ENCODE data around the gene PLCB1. TPM values are rescaled to one million over a fixed set of nuclear protein-coding genes. Genes with fewer than 3 reads are reported as not detected.

Gene PLCB1
- total RNA-seq, 1 donor from 2014 or later: 10.7 TPM

DNA sequence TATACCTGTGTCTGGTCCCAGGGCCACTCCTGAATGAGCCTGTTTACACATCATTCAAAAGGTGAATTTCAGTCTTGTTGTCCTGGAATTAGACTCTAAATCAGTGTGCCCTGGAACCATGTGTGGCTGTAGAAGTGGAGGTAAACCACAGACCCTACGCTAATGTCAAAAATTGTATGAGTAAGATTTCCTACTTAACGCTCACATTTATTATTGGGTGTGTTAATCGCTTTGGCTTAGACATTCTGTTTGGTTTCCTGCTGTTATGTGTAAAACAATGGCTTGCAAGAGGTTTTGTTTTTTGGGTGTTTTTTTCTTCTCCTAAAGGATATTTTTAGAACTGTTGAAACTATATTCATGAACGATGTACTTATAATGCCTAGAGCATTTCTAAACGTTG, 19.3 kb downstream of the PLCB1 start:
- Histone ChIP-seq H3K4me2 (ENCODE audit: low read length) (peak overlapping the region; percentile 27), H3K27ac (ENCODE audit: low read depth, low read length) (no peak overlapping the region), H3K4me3 (ENCODE audit: insufficient read depth, low read depth, low read length) (no peak overlapping the region), H3K27me3 (ENCODE audit: insufficient read depth, low read length) (peaks cover 6% of the 10 kb centered on the region), H3K9me3 (ENCODE audit: insufficient read depth, low read depth, low read length) (no peaks in the 10 kb centered on the region), H3K36me3 (ENCODE audit: insufficient read depth, low read length) (no peaks in the 10 kb centered on the region), H2AFZ (ENCODE audit: low read depth, low read length) (no peak overlapping the region), H4K20me1 (ENCODE audit: insufficient read depth, low read length) (no peaks in the 10 kb centered on the region), H3K9ac (ENCODE audit: low read length) (no peak overlapping the region), H3K79me2 (ENCODE audit: insufficient read depth, low read length) (no peaks in the 10 kb centered on the region), H3K4me1 (ENCODE audit: insufficient read depth, low read length) (peaks cover 26% of the 10 kb centered on the region)
- Mint-ChIP-seq H3K27me3 (ENCODE audit: low read depth, unreplicated experiment) (no peaks in the 10 kb centered on the region), H3K36me3 (ENCODE audit: low read depth, unreplicated experiment) (peaks cover 1% of the 10 kb centered on the region), H3K4me1 (ENCODE audit: low read depth, unreplicated experiment) (peaks cover 39% of the 10 kb centered on the region), H3K27ac (ENCODE audit: unreplicated experiment) (no peak overlapping the region), H3K4me3 (ENCODE audit: unreplicated experiment) (no peak overlapping the region), H3K9me3 (ENCODE audit: unreplicated experiment) (no peaks in the 10 kb centered on the region)
- peak; percentile 75 for DNase-seq (ENCODE audit: low read depth)
- no peak for TF ChIP-seq EZH2 (IDR thresholded peaks at IDR 0.05; ENCODE audit: insufficient read depth, low read length)
- TF ChIP-seq, protein P1, sequence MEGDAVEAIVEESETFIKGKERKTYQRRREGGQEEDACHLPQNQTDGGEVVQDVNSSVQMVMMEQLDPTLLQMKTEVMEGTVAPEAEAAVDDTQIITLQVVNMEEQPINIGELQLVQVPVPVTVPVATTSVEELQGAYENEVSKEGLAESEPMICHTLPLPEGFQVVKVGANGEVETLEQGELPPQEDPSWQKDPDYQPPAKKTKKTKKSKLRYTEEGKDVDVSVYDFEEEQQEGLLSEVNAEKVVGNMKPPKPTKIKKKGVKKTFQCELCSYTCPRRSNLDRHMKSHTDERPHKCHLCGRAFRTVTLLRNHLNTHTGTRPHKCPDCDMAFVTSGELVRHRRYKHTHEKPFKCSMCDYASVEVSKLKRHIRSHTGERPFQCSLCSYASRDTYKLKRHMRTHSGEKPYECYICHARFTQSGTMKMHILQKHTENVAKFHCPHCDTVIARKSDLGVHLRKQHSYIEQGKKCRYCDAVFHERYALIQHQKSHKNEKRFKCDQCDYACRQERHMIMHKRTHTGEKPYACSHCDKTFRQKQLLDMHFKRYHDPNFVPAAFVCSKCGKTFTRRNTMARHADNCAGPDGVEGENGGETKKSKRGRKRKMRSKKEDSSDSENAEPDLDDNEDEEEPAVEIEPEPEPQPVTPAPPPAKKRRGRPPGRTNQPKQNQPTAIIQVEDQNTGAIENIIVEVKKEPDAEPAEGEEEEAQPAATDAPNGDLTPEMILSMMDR (IDR thresholded peaks at IDR 0.05; ENCODE audit: insufficient read depth, low read depth, low read length): no peak
- no peak for FAIRE-seq

DNA sequence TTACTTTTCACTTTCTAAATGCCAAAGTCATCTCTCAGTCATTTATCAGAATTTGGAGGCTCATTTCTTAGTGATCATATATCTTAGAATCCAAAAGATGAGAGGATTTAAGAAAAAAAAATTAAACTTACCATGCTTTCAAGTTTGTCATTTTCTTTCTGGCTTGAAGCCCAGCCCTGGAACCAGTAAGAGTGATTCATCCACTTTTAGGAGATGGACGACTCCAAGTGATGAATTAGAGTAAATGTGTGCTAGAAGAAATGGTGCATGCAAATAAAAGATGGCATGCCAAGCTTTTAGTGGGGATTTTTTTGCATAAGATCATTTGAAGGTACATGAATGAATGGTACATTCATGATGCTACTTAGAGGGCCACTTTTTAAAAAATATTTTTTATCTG, 20.1 kb downstream of the PLCB1 start:
- Mint-ChIP-seq H3K27me3 (ENCODE audit: low read depth, unreplicated experiment) (no peaks in the 10 kb centered on the region), H3K27ac (ENCODE audit: unreplicated experiment) (no peak overlapping the region)
- H3K4me2 ChIP-seq (ENCODE audit: low read length): no peak overlapping the region

DNA sequence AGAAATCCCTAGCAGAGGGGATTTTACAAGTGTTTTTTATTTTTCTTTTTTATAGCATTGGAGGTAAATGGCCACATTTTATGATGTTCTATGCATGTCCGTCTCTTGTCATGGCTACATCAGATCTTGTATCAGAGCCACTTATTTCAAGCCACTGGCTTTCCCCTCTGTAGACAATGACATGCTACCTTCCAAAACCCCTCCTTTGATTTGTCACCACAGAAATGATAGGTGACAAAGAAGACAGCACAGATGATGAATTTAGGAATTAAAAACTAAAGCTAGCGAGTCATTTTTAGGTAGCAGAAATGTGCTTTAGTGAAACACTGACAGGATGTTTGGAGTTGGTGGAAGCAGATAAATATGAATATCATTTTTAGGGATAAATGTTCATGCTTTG, 20.8 kb downstream of the PLCB1 start:
- Histone ChIP-seq H3K4me2 (ENCODE audit: low read length) (no peak overlapping the region), H3K9me3 (ENCODE audit: insufficient read depth, low read depth, low read length) (no peaks in the 10 kb centered on the region), H3K36me3 (ENCODE audit: insufficient read depth, low read length) (no peaks in the 10 kb centered on the region), H3K4me3 (ENCODE audit: insufficient read depth, low read depth, low read length) (no peak overlapping the region), H3K27me3 (ENCODE audit: insufficient read depth, low read length) (no peaks in the 10 kb centered on the region), H3K27ac (ENCODE audit: low read depth, low read length) (no peak overlapping the region), H3K9ac (ENCODE audit: low read length) (no peak overlapping the region), H3K4me1 (ENCODE audit: insufficient read depth, low read length) (peaks cover 33% of the 10 kb centered on the region), H3K79me2 (ENCODE audit: insufficient read depth, low read length) (no peaks in the 10 kb centered on the region), H2AFZ (ENCODE audit: low read depth, low read length) (no peak overlapping the region), H4K20me1 (ENCODE audit: insufficient read depth, low read length) (no peaks in the 10 kb centered on the region)
- Mint-ChIP-seq H3K4me3 (ENCODE audit: unreplicated experiment) (no peak overlapping the region), H3K27me3 (ENCODE audit: low read depth, unreplicated experiment) (no peaks in the 10 kb centered on the region), H3K36me3 (ENCODE audit: low read depth, unreplicated experiment) (no peaks in the 10 kb centered on the region), H3K4me1 (ENCODE audit: low read depth, unreplicated experiment) (peaks cover 45% of the 10 kb centered on the region), H3K27ac (ENCODE audit: unreplicated experiment) (no peak overlapping the region), H3K9me3 (ENCODE audit: unreplicated experiment) (no peaks in the 10 kb centered on the region)
- FAIRE-seq (no peak), DNase-seq (ENCODE audit: low read depth) (no peak)
- TF ChIP-seq, protein P1 (IDR thresholded peaks at IDR 0.05; ENCODE audit: insufficient read depth, low read depth, low read length): no peak
- no peak for TF ChIP-seq EZH2 (IDR thresholded peaks at IDR 0.05; ENCODE audit: insufficient read depth, low read length)

More for the DNA sequence above, 20.1 kb downstream of the PLCB1 start:
- DNase-seq (ENCODE audit: low read depth): peak; percentile 75
- H3K9me3 Mint-ChIP-seq (ENCODE audit: unreplicated experiment): no peaks in the 10 kb centered on the region
- H3K4me1 ChIP-seq (ENCODE audit: insufficient read depth, low read length): peaks cover 31% of the 10 kb centered on the region
- H3K36me3 Mint-ChIP-seq (ENCODE audit: low read depth, unreplicated experiment): peaks cover 1% of the 10 kb centered on the region
- FAIRE-seq: peak; percentile 39
- no peak overlapping the region for H2AFZ ChIP-seq (ENCODE audit: low read depth, low read length)
- TF ChIP-seq, protein P1 (IDR thresholded peaks at IDR 0.05; ENCODE audit: insufficient read depth, low read depth, low read length): no peak
- no peak for TF ChIP-seq EZH2 (IDR thresholded peaks at IDR 0.05; ENCODE audit: insufficient read depth, low read length)
- no peaks in the 10 kb centered on the region for H4K20me1 ChIP-seq (ENCODE audit: insufficient read depth, low read length)
- peaks cover 46% of the 10 kb centered on the region for H3K4me1 Mint-ChIP-seq (ENCODE audit: low read depth, unreplicated experiment)
- peaks cover 2% of the 10 kb centered on the region for H3K27me3 ChIP-seq (ENCODE audit: insufficient read depth, low read length)
- no peak overlapping the region for H3K27ac ChIP-seq (ENCODE audit: low read depth, low read length)
- H3K36me3 ChIP-seq (ENCODE audit: insufficient read depth, low read length): no peaks in the 10 kb centered on the region
- no peak overlapping the region for H3K4me3 Mint-ChIP-seq (ENCODE audit: unreplicated experiment)
- no peak overlapping the region for H3K9ac ChIP-seq (ENCODE audit: low read length)
- no peak overlapping the region for H3K4me3 ChIP-seq (ENCODE audit: insufficient read depth, low read depth, low read length)
- H3K9me3 ChIP-seq (ENCODE audit: insufficient read depth, low read depth, low read length): no peaks in the 10 kb centered on the region
- H3K79me2 ChIP-seq (ENCODE audit: insufficient read depth, low read length): no peaks in the 10 kb centered on the region

All from astrocyte (in vitro differentiated cells and primary cell).